GM18507 (cell line): ENCODE measurements around the gene NAA38.

Experiments used
- DNase-seq: peaks from one replicate; pipeline ENCODE4 v3.0.0; 2011; ENCODE audit warnings: low read depth; ENCODE audit not compliant: insufficient read length; ENCODE audit errors: extremely low spot score
- FAIRE-seq: peaks from 2 replicates; lab custom pipeline; 2011; peaks lifted over from hg19 to GRCh38; lab: Jason Lieb, UNC

The NAA38 gene

DNA sequence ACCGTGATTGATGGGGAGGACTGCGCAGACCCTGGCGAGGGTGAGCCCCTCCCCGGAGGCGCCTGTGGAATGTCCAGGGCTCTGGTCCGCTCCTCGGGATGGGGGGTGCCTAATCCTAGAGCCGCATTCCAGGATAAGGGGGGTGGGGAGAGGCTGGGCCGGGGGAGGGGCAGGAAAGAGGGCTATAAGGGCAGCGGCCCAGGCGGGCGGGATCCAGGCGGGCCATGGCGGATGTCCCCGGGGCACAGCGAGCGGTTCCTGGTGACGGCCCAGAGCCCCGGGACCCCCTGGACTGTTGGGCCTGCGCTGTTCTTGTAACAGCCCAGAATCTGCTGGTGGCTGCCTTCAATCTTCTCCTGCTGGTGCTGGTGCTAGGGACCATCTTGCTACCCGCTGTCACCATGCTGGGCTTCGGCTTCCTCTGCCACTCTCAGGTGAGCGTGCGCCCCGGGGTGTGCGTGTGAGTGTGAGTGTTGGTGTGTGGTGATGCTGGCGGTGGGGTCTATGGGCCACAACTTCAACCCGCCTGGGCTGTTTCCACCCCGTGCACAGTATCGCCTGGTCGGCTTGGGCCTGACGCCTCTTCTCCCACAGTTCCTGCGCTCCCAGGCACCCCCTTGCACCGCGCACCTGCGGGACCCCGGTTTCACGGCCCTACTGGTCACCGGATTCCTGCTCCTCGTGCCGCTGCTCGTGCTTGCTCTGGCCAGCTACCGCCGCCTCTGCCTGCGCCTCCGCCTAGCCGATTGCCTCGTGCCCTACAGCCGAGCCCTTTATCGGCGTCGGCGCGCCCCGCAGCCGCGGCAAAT is 2.3 kb downstream of the NAA38 start, which contains the start of gene TMEM88:
TSS of gene TMEM88 (plus strand) at position 216 of the 809 bp plus-strand sequence. CDS start at position 225, 9 bp downstream.
- FAIRE-seq (no peak), DNase-seq (no peak)

DNA sequence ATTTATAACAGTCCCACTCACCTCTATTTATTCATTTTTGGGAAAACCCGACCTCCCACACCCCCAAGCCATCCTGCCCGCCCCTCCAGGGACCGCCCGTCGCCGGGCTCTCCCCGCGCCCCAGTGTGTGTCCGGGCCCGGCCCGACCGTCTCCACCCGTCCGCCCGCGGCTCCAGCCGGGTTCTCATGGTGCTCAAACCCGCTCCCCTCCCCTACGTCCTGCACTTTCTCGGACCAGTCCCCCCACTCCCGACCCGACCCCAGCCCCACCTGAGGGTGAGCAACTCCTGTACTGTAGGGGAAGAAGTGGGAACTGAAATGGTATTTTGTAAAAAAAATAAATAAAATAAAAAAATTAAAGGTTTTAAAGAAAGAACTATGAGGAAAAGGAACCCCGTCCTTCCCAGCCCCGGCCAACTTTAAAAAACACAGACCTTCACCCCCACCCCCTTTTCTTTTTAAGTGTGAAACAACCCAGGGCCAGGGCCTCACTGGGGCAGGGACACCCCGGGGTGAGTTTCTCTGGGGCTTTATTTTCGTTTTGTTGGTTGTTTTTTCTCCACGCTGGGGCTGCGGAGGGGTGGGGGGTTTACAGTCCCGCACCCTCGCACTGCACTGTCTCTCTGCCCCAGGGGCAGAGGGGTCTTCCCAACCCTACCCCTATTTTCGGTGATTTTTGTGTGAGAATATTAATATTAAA is 3.1 kb downstream of the NAA38 start:
- DNase-seq = no peak
- FAIRE-seq = no peak

DNA sequence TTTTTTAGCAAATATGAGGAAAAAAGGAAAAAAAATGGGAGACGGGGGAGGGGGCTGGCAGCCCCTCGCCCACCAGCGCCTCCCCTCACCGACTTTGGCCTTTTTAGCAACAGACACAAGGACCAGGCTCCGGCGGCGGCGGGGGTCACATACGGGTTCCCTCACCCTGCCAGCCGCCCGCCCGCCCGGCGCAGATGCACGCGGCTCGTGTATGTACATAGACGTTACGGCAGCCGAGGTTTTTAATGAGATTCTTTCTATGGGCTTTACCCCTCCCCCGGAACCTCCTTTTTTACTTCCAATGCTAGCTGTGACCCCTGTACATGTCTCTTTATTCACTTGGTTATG is 3.7 kb downstream of the NAA38 start:
- FAIRE-seq (no peak), DNase-seq (no peak)

DNA sequence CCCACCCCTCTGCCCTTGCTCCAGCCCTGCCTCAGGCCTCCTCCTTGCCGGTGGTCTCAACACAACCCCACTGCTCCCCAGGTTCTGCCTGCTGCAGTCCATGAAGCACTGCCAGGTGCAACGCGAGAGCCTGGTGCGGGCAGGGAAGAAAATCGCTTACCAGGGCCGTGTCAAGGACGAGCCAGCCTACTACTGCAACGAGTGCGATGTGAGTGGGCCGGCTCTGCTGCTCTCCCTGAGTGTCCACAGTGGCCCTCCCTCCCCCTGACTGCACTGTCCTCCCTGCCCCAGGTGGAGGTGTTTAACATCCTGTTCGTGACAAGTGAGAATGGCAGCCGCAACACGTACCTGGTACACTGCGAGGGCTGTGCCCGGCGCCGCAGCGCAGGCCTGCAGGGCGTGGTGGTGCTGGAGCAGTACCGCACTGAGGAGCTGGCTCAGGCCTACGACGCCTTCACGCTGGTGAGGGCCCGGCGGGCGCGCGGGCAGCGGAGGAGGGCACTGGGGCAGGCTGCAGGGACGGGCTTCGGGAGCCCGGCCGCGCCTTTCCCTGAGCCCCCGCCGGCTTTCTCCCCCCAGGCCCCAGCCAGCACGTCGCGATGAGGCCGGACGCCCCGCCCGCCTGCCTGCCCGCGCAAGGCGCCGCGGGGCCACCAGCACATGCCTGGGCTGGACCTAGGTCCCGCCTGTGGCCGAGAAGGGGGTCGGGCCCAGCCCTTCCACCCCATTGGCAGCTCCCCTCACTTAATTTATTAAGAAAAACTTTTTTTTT is 4.3 kb downstream of the NAA38 start:
- DNase-seq (no peak), FAIRE-seq (no peak)

DNA sequence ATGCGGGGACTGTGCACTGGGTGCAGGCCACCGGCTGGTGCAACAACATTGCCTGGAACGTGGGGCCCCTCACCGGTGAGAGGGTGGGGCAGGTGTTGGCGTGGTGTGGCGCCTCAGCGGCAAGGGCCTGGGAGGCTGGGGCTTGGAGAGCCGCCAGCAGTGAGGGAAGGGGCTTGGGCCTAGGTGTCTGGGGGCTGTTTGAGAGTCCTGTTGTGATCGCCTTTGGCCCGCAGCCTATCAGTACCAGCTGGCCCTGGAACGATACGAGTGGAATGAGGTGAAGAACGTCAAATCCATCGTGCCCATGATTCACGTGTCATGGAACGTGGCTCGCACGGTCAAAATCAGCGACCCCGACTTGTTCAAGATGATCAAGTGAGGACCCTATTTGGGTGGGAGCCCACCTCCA is 5.1 kb downstream of the NAA38 start:
- FAIRE-seq (no peak), DNase-seq (no peak)

DNA sequence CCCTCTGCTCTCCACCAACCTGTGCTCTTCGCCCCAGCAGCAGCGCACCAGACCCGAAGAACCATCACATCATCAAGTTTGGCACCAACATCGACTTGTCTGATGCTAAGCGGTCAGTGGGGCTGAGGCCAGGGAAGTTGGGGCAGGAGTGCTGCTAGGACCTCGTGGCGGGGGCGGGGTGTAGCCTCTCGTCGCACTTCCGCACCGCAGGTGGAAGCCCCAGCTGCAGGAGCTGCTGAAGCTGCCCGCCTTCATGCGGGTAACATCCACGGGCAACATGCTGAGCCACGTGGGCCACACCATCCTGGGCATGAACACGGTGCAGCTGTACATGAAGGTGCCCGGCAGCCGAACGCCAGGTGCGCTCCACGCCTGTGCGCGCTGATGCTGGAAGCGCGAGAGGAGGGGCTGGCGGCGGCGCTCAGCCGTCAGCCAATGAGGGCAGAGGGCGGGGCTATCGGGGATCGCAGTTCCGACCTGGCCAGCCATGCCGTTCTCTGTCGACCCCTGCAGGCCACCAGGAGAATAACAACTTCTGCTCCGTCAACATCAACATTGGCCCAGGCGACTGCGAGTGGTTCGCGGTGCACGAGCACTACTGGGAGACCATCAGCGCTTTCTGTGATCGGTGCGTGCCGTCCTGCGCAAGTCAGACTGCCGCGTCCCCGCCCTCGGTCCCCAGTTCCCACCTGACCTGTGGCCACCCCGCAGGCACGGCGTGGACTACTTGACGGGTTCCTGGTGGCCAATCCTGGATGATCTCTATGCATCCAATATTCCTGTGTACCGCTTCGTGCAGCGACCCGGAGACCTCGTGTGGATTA is 5.7 kb downstream of the NAA38 start:
- DNase-seq (no peak), FAIRE-seq (peak; percentile 97)

DNA sequence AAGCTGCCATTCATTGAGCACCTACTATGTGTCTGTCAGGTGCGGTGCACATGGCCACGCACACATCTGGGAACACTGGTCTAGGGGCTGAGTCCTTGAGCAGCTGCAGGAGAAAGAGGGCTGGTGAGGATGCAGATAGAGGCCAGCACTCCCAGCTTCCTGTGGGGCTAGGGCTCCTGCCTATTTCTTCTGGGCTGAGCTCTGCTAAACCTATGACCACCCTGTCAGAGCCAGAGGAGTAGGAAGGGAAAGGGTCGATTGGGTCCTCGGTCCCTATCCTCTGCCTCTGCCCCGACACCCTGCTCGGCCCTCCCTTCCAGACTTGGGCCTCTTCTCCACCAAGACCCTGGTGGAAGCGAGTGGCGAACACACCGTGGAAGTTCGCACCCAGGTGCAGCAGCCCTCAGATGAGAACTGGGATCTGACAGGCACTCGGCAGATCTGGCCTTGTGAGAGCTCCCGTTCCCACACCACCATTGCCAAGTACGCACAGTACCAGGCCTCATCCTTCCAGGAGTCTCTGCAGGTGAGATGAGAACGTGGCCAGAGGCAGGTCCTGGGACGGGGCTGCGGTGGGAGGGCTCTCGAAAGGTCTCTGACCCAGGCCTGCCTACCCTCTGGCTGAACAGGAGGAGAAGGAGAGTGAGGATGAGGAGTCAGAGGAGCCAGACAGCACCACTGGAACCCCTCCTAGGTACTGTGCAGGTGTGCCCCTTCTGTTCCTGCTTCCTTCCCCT is 6.5 kb downstream of the NAA38 start:
- FAIRE-seq (no peak), DNase-seq (no peak)

DNA sequence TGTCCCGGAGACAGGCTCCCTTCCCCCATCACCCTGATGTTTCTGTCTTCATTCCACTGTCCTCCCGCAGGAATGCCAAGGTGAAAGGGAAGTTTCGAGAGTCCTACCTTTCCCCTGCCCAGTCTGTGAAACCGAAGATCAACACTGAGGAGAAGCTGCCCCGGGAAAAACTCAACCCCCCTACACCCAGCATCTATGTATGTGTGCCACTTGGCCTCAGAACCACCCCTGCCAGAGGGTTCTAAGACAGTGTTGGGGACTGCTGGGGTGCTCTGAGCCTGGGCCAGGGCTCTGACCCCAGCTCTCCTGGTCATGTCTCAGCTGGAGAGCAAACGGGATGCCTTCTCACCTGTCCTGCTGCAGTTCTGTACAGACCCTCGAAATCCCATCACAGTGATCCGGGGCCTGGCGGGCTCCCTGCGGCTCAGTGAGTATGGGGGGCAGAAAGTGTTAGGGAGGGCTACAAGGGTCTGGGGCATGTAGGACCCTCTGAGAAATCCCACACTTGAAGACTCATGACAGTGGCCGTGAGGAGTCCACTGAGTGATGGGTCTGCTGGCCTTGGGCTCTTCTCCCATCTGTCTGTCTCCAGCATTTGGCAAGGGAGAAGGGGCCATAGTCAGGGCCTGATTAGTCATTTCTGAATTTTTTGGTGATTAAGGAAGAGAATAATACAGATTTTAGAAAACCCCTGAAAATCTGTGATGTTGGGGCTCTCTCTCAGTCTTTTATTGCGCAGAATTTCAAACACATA is 7.4 kb downstream of the NAA38 start:
- FAIRE-seq = no peak
- no peak for DNase-seq

DNA sequence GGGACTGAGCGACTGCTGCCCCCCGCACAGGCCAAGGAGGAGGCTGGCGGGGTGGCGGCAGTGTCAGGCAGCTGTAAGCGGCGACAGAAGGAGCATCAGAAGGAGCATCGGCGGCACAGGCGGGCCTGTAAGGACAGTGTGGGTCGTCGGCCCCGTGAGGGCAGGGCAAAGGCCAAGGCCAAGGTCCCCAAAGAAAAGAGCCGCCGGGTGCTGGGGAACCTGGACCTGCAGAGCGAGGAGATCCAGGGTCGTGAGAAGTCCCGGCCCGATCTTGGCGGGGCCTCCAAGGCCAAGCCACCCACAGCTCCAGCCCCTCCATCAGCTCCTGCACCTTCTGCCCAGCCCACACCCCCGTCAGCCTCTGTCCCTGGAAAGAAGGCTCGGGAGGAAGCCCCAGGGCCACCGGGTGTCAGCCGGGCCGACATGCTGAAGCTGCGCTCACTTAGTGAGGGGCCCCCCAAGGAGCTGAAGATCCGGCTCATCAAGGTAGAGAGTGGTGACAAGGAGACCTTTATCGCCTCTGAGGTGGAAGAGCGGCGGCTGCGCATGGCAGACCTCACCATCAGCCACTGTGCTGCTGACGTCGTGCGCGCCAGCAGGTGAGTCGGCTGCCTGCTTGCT is 8.1 kb downstream of the NAA38 start:
- DNase-seq = no peak
- no peak for FAIRE-seq

DNA sequence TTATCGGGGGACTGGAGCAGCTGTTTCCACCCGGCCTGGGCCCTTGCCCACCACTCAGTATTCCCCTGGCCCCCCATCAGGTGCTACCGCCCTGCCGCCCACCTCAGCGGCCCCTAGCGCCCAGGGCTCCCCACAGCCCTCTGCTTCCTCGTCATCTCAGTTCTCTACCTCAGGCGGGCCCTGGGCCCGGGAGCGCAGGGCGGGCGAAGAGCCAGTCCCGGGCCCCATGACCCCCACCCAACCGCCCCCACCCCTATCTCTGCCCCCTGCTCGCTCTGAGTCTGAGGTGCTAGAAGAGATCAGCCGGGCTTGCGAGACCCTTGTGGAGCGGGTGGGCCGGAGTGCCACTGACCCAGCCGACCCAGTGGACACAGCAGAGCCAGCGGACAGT is 8.6 kb downstream of the NAA38 start:
- no peak for DNase-seq
- no peak for FAIRE-seq

DNA sequence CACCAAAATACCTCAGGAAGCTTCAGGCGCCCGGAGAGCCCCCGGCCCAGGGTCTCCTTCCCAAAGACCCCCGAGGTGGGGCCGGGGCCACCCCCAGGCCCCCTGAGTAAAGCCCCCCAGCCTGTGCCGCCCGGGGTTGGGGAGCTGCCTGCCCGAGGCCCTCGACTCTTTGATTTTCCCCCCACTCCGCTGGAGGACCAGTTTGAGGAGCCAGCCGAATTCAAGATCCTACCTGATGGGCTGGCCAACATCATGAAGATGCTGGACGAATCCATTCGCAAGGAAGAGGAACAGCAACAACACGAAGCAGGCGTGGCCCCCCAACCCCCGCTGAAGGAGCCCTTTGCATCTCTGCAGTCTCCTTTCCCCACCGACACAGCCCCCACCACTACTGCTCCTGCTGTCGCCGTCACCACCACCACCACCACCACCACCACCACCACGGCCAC is 9.2 kb downstream of the NAA38 start:
- DNase-seq = no peak
- no peak for FAIRE-seq

DNA sequence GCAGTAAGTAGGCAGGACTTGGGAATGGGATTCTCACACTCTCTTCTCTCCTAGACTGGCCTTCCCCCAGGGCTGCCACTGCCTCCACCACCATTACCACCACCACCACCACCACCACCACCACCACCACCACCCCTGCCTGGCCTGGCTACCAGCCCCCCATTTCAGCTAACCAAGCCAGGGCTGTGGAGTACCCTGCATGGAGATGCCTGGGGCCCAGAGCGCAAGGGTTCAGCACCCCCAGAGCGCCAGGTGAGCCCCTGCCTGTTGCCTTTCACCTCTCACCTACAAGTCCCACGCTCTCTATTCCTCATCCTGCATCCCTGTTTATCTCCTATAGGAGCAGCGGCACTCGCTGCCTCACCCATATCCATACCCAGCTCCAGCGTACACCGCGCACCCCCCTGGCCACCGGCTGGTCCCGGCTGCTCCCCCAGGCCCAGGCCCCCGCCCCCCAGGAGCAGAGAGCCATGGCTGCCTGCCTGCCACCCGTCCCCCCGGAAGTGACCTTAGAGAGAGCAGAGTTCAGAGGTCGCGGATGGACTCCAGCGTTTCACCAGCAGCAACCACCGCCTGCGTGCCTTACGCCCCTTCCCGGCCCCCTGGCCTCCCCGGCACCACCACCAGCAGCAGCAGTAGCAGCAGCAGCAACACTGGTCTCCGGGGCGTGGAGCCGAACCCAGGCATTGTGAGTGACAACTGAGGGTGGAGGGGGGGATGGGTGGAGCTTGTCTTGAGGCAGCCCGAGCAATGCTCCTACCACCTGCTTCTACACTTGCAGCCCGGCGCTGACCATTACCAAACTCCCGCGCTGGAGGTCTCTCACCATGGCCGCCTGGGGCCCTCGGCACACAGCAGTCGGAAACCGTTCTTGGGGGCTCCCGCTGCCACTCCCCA is 10.3 kb downstream of the NAA38 start:
- DNase-seq = no peak
- FAIRE-seq = no peak

DNA sequence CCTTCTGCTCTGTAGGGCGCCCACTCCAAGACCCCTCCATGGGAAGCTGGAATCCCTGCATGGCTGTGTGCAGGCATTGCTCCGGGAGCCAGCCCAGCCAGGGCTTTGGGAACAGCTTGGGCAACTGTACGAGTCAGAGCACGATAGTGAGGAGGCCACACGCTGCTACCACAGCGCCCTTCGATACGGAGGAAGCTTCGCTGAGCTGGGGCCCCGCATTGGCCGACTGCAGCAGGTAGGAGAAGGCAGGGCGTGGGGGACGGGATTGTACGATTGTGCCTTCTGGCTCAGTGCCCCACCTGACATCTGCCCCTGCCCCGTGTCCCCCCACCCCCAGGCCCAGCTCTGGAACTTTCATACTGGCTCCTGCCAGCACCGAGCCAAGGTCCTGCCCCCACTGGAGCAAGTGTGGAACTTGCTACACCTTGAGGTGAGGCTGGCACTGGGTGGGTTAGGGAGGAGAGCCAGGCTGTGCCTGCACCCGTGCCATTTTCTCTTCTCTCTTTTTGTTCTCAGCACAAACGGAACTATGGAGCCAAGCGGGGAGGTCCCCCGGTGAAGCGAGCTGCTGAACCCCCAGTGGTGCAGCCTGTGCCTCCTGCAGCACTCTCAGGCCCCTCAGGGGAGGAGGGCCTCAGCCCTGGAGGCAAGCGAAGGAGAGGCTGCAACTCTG is 11.2 kb downstream of the NAA38 start:
- no peak for FAIRE-seq
- DNase-seq = no peak

DNA sequence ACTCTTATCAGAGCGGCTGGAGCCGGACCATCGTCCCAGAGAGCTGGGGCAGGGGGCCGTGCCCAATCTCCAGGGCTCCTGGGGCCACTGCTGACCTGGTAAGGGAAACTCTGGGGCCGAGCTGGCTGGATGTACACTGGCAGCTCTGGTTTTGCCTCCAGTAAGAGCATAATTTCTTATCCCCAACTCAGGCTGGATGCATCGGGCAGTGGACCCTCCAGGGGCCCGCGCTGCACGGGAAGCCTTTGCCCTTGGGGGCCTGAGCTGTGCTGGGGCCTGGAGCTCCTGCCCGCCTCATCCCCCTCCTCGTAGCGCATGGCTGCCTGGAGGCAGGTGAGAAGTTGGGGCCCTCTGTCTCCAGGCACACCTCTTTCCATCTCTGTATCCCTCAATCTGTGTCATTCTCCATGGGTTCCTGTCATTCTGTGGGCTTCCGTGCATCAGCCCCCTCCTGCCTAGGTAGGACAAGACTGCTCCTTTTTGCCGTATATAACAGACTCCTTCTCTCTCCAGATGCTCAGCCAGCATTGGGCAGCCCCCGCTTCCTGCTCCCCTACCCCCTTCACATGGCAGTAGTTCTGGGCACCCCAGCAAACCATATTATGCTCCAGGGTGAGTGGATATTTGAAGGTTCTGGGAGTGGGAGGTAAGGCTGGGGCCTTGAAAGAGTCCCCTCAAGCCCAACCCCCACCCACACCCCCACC is 11.8 kb downstream of the NAA38 start:
- DNase-seq (no peak), FAIRE-seq (no peak)

DNA sequence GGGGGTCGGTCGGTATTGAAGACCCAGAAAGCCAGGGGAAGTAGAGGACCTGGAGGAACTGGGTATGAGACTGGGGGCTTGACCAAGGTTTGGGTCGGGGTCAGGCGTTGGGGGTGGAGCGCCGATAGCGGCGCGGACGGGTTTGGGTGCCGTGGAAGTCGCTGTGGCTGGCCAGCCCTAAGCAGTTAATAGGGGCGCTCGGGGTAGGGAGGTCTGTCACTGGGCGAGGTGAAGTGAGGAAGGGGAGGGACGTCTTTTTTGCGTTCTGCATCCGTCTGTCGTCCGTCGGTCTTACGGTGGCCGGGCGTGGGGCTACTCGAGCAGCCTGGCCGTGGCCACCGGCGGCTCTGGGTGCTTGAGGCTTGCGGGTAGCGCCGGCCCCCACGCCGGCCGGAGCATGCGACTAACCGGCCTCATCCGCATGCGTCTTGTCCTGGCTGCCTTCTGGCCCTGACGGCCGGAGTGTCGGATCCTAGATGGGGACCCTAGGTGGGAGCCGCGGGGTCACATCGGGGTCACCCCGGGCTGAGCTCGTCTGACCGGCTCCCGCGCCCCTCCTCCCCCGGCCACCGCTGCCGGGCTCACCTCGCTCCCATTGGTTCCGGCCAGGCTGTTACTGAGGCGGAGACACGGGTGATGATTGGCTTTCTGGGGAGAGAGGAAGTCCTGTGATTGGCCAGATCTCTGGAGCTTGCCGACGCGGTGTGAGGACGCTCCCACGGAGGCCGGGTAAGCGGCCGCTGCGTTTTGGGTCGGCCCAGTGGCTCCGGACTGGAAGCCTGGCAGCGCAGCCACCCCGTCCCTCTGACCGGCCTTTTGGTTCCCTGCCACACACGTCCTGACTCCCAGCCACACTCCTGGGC is 12.8 kb downstream of the NAA38 start:
- no peak for DNase-seq
- FAIRE-seq = peak; percentile 97
